HepG2 (cell line): ENCODE data around the gene SERPINF2. TPM values are rescaled to one million over a fixed set of nuclear protein-coding genes. Genes with fewer than 3 reads are reported as not detected.

Experiments
- CBFB ChIP-seq: sonication (generic); formaldehyde crosslinking; IDR thresholded peaks from 2 replicates; pipeline ENCODE4 v1.4.0; 2020; ENCODE audit warnings: missing genetic modification reagents
- CHD2 ChIP-seq: IDR thresholded peaks from 2 replicates; pipeline ENCODE4 v1.6.1; 2011; ENCODE audit warnings: low read depth, low read length, improper control_type of control experiment
- DZIP1 ChIP-seq: sonication (generic); formaldehyde crosslinking; IDR thresholded peaks from 2 replicates; pipeline ENCODE4 v1.5.0; 2020; ENCODE audit warnings: mild to moderate bottlenecking, missing genetic modification reagents
- FOXA1 ChIP-seq, 2 experiments: fragments of 450-650 bp in 1 of 2; sonication (generic) in 1 of 2; formaldehyde crosslinking in 1 of 2; IDR thresholded peaks; 2 replicates each; pipeline versions ENCODE4 v1.4.0 to v1.6.1; 2016 to 2020; ENCODE audit warnings: missing genetic modification reagents in 1 of 2
- FOXK1 ChIP-seq: sonication (generic); formaldehyde crosslinking; IDR thresholded peaks from 2 replicates; pipeline ENCODE4 v1.4.0; 2020; ENCODE audit warnings: low read depth, missing genetic modification reagents, borderline replicate concordance
- GATA4 ChIP-seq: sonication (generic); IDR thresholded peaks from 2 replicates; pipeline ENCODE4 v1.6.1; 2016; ENCODE audit warnings: antibody characterized with exemption, low read depth, borderline replicate concordance
- SP140L ChIP-seq: sonication (generic); formaldehyde crosslinking; IDR thresholded peaks from 2 replicates; pipeline ENCODE4 v1.4.0; 2020; ENCODE audit warnings: missing genetic modification reagents, borderline replicate concordance
- STAG1 ChIP-seq: sonication (generic); formaldehyde crosslinking; IDR thresholded peaks from 2 replicates; pipeline ENCODE4 v1.4.0; 2020; ENCODE audit warnings: missing genetic modification reagents
- TBL1XR1 ChIP-seq: fragments of 150-350 bp; IDR thresholded peaks from 2 replicates; pipeline ENCODE4 v1.6.1; 2014; ENCODE audit warnings: borderline replicate concordance, low read length; ENCODE audit not compliant: partially characterized antibody
- THAP8 ChIP-seq: sonication (generic); formaldehyde crosslinking; IDR thresholded peaks from 2 replicates; pipeline ENCODE4 v1.5.1; 2020; ENCODE audit warnings: missing genetic modification reagents, mild to moderate bottlenecking, borderline replicate concordance
- ZBTB38 ChIP-seq: sonication (generic); formaldehyde crosslinking; IDR thresholded peaks from 2 replicates; pipeline ENCODE4 v1.5.1; 2020; ENCODE audit warnings: mild to moderate bottlenecking, missing genetic modification reagents
- ZFP91 ChIP-seq: sonication (generic); formaldehyde crosslinking; IDR thresholded peaks from 2 replicates; pipeline ENCODE4 v1.9.0; 2022; ENCODE audit warnings: missing genetic modification reagents, mild to moderate bottlenecking, borderline replicate concordance
- ZFYVE20 ChIP-seq: sonication (generic); formaldehyde crosslinking; IDR thresholded peaks from 2 replicates; pipeline ENCODE4 v1.8.0; 2023; ENCODE audit warnings: low read depth, mild to moderate bottlenecking, moderate library complexity, missing genetic modification reagents, borderline replicate concordance
- ZNF160 ChIP-seq: sonication (generic); formaldehyde crosslinking; IDR thresholded peaks from 2 replicates; pipeline ENCODE4 v1.8.0; 2022; ENCODE audit warnings: mild to moderate bottlenecking, inconsistent platforms, missing genetic modification reagents
- ZNF564 ChIP-seq: sonication (generic); formaldehyde crosslinking; IDR thresholded peaks from 2 replicates; pipeline ENCODE4 v1.8.1; 2023; ENCODE audit warnings: mild to moderate bottlenecking, missing genetic modification reagents
- ZNF597 ChIP-seq: sonication (generic); formaldehyde crosslinking; IDR thresholded peaks from 2 replicates; pipeline ENCODE4 v1.5.0; 2020; ENCODE audit warnings: missing genetic modification reagents
- polyA plus RNA-seq, 8 experiments: library from polyadenylated mRNA; depleted of rRNA in 3 of 8; stranded (reverse) in 7 of 8; unstranded in 1 of 8; fragments of >200 nt; fragmentation: Illumina TruSeq in 4 of 8; extraction: Trizol in 4 of 8; gene quantifications; 2 replicates each; pipeline versions ENCODE4 v1.2.1 to v1.2.3, GENCODE V29; 2011 to 2016; ENCODE audit warnings: low read depth in 4 of 8, missing spikeins in 1 of 8, mixed read lengths in 1 of 8; ENCODE audit not compliant: insufficient read depth in 1 of 8
- total RNA-seq, 5 experiments: library from RNA; depleted of rRNA; stranded (reverse); fragments of >200 nt; fragmentation: Illumina TruSeq; extraction: Trizol; gene quantifications; 2 replicates each; pipeline ENCODE4 v1.2.3, GENCODE V29; 2016; ENCODE audit warnings: low read depth in 1 of 5
- TF ChIP-seq, protein P1 (sequence below), 2 experiments: sonication (generic) in 1 of 2; formaldehyde crosslinking in 1 of 2; IDR thresholded peaks; 2 replicates each; pipeline versions ENCODE4 v1.5.1 to v1.6.1; 2011 to 2020; ENCODE audit warnings: borderline replicate concordance in 1 of 2, low read depth in 1 of 2, low read length in 1 of 2, mild to moderate bottlenecking in 1 of 2, missing genetic modification reagents in 1 of 2, moderate library complexity in 1 of 2

The SERPINF2 gene
- total and polyA plus RNA-seq, 2 of the 13 experiments (the other 11 are each of a cell fraction or from before 2014, with no cell fraction given): 309 to 548 TPM

DNA sequence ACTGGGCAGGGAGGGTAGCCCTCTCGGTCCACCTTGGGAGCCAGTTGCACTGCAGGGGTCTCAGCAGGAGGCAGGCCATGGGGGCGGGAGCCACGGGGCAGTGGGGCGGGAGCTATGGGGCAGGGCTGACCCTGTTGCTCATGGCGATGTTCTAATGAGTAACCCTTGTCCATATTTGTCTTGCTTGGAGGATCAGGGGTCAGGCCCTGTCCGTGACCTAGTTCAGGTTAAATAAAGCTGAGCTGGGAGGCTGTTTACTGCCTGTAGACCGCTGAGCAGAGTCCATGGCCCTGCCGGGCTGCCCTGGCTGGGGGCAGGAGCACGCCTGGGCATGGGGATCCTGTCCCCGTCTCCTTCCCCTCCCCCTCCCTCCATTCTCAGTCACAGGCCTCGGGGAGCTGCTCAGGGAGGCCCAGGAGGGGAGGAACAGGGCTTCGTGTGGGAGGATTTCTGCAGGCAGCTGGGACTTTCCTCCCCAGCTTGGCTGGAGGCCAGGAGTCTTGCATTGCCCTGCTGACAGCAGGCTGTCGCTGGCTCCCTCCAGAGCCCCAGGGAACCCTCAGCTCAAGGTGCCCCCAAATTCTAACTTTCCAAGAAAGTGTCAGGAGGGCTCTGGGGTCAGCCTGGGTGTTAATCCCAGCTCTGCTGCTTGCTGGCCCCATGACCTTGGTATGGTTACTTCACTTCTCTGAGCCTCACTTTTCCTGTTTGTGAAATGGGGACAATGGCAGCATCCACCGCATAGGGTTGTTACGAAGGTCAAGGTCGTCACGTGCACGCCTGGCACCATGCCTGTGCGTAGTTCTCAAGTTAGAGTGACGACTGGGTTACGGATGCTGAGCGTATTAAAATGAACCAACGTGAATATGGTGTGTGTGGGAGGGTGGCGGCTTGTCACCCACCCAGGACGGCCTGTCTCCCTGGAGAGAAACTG lies 6.1 kb upstream of the SERPINF2 start (continued):
- TF ChIP-seq DZIP1 (CRISPR knock-in tag) (no peak), FOXA1 (IDR thresholded peaks at IDR 0.05) (peak; percentile 45; the same call in 1 of the 2 replicates), FOXA1 (CRISPR knock-in tag; IDR thresholded peaks at IDR 0.05) (peak; percentile 98), TBL1XR1 (peak; percentile 93), ZNF160 (CRISPR knock-in tag) (peak; percentile 28; the same call in 1 of the 2 replicates), GATA4 (peak; percentile 83; the same call in 1 of the 2 replicates), ZBTB38 (CRISPR knock-in tag) (peak; percentile 87), CHD2 (peak; percentile 57; the same call in 1 of the 2 replicates), ZFP91 (CRISPR knock-in tag) (peak; percentile 92), ZFYVE20 (CRISPR knock-in tag) (no peak), ZNF597 (no peak; the same call in 1 of the 2 replicates), THAP8 (CRISPR knock-in tag) (peak; percentile 59; the same call in 1 of the 2 replicates), STAG1 (CRISPR knock-in tag) (peak; percentile 47), CBFB (CRISPR knock-in tag) (peak; percentile 85), SP140L (CRISPR knock-in tag) (no peak), ZNF564 (peak; percentile 63; the same call in 1 of the 2 replicates), FOXK1 (CRISPR knock-in tag) (peak; percentile 92)
- TF ChIP-seq, protein P1, sequence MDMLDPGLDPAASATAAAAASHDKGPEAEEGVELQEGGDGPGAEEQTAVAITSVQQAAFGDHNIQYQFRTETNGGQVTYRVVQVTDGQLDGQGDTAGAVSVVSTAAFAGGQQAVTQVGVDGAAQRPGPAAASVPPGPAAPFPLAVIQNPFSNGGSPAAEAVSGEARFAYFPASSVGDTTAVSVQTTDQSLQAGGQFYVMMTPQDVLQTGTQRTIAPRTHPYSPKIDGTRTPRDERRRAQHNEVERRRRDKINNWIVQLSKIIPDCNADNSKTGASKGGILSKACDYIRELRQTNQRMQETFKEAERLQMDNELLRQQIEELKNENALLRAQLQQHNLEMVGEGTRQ (IDR thresholded peaks at IDR 0.05; ENCODE audit: low read depth, low read length): peak; percentile 56
- TF ChIP-seq, protein P1 (CRISPR knock-in tag; IDR thresholded peaks at IDR 0.05; ENCODE audit: borderline replicate concordance): peak; percentile 69
